NCI-H2171 treated with DMSO at 0.1 percent for 48 hours (cell line): Measurements from ENCODE around the gene UQCRQ.

Experiments
- DNase-seq: peaks from one replicate; lab custom pipeline; 2025; lab: John Stamatoyannopoulos, UW

The UQCRQ gene

DNA sequence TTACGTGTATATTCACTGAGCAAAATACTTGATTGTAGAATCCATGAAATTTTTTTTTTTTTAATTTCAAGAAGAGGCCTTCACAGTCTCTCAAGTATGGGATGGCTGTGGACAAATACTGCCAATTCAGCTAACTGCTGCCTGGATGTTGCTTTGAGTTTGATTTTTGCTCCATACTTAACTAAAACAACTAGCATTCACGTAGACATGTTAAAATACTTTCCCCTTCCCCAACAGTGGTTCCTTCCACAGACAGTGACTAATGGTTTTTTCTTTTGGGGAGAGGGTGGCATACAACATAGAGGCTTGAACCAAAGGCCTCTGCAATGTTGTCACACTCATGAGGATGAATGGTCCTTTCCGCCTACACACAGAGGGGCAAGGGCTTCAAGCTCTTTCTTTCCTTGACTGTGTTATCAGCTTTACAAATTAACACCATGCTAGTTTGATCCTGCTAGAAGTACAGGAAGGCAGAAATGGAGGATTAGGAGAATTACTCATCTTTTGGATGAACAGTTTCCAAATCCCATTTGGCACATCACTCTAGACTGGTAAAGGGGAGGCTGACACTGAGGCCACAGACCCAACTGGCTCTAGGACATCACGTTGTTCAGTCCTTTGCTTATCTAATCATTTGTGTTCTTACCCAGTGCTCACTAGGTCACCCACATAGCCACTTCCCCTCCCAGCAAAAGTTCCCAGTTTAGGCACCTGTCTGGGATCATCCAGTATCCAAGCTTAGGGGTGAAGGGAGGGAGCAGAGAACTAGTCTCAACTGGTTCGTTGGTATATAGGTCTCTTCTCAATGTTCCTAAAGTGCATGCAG lies 5.2 kb downstream of the UQCRQ start:
- DNase-seq: no peak

DNA sequence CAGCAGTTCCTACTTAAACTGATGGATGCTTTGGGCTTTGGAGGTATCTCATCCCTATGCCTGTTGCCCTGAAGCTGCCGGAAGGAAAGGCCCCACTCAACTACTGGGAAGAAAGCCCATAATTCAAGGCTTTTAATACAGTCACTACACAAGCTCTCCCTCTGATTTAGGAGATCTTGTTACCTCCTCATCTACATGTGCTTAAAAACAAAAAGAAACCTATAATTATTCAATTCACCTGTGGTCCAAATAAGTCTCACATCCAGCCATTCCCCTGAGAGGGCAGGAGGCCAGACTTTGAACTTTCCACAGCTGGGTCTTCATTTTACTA lies 6.3 kb downstream of the UQCRQ start:
- no peak for DNase-seq

DNA sequence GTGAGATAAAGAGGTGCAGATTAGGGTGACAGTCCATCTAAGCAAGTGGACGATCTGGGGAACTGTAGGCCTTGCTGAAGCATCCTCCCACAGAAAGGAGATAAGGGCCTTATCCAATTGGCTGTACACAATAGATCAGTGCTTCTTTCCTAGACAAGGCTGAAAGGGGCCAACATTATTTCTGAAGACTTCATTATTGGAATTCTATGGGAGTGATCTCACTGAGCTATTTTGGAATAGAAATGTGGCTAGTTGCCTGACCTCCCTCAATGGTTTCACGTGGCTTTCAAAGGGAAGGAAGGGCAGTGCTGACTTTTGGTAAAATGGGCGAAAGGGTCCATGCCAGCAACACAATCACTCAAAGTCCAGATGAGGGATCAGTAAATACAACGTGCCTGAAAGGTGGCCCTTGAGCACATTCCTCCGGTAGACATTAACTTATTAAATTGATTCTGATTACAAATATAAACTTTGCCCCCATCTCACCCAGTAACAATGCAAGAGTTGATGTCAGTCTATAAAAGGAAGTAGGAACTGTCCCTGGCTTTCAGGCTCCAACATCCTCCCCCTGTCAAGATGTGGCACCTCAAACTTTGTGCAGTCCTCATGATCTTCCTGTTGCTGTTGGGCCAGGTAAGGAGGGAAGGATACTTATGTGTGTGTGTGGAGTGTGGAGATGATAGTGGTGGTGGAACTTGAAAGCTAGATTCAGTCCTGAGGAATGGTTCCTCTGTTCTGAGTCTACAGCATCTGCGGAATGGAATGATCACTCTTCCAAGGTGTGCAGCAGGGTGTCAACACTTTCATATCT lies 6.9 kb downstream of the UQCRQ start, which contains the start of gene LEAP2:
TSS of gene LEAP2 (plus strand) at position 550 of the 811 bp plus-strand sequence. CDS start at position 577, 27 bp downstream.
- no peak for DNase-seq

DNA sequence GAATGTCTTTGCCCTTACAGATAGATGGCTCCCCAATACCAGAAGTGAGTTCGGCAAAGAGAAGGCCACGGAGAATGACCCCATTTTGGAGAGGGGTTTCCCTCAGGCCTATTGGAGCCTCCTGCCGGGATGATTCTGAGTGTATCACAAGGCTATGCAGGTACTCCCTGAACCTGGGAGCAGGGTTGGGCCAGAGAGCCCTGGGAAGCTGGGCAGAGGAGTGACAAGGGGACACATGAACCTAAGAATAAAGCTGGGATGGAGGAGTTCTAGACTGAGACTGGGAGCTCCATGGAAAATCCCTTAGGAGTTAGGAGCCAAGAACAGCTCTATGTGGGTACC lies 7.5 kb downstream of the UQCRQ start:
- no peak for DNase-seq

- no peak for DNase-seq
Observed at GRCh38 chr5:132876020-132876759, 9.7 kb downstream of the UQCRQ start.

DNA sequence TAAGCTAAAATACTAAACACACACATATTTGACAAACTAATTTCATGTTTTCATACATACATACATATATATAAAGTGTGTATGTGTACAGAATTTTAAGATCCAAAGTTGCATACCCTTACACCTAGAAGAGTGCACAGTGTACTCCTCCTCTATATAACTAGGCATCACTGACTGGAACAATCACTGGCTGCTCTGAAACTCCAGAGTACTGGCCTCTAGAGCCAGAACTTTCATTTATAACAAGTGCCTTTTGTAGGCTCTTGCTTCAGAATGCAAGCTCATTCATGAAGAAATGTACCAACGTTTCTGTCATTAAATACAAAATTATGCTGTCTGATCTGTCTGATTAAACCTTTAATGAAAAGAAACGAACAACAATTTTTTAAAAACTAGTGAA lies 11.0 kb downstream of the UQCRQ start:
- DNase-seq: no peak

DNA sequence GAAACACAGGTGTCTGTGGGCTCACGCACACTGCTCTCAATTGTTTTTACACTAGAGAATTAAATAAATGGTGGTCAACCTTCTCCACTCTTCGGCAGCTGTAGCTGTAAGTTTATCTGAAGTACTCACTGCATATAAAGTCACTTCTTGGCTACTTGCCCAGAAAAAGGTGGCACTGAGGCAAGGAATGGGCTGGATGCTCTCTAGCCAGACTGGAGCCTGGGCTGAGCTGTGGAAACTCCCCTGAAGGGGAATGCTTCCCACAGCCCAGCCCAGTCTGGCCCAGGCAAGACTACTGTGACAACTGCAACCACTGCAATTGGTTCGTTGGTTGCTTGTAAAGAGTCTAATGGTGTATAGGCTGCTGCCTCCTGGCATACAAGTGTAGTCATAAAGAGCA lies 11.5 kb downstream of the UQCRQ start:
- peak; percentile 34 for DNase-seq

- DNase-seq: peak; percentile 56
Observed at GRCh38 chr5:132883261-132883834, 16.9 kb downstream of the UQCRQ start.

DNA sequence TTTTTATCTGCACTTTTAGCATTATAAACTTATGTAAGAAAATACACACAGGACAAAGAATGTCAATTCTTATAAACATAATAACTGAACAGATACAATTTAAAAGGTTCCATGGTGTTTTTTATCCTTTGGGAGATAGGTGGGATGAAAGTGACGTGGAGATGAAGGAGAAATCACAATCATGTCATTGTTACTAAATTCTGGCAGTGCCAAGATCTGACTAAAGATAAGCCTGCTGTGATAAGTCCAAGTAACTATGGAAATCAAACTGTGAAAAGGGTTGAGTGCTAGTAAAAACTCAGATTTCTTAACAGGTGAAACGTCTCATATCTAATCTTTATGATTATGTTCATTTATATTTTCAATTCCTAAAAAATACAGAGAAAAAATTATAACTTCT lies 18.1 kb downstream of the UQCRQ start:
- DNase-seq: no peak

- DNase-seq: no peak
Observed at GRCh38 chr5:132886064-132886823, 19.8 kb downstream of the UQCRQ start.

GRCh38 chr5:132887283-132887682 lies 20.8 kb downstream of the UQCRQ start:
- DNase-seq: no peak

- DNase-seq: no peak
Observed at GRCh38 chr5:132889501-132889900, 23.1 kb downstream of the UQCRQ start.

DNA sequence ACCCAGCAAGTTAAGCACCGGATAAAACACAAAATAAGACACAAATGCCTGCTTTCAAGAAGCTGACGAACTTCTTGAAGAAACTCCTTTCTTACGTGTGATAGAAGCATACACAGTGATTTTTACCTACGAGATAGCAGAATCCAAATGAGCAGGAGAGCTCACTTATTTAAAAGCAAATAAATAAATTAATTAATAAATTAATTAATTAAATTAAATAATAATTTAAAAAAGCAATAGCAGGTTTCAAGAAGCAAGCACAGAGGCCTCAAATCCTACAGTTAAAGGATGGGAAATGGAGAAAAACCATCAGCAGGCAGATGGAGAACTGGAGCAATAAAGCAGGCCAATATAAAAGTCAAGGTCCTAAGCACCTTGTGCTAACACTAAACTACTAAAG lies 24.4 kb downstream of the UQCRQ start:
- DNase-seq: no peak

DNA sequence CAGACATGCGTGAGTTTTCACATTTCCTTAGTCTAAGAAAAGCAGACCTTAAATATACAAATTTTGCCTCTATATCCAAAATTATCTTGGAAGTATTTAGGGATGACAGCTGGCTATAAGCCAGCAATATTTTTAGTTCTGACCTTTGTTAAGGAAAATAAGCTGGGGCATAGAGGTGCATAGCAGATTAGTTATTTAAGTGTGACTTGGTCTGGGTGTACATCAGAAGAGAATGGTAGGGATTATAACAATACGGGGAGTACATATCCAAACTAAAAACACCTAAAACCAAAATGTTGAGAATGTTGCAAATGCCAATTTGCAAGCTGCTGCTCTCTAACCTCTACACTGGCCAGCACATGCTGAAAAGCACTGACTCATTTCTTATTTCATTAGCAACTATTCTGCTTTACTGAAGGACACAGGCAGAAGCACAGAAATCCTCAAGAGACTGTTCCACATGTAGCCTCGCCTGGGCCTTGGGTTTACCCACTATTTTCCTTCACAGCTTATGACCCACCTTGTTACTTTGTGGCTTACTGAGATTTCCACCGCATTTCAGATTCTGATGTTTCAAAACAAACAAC lies 29.4 kb downstream of the UQCRQ start:
- no peak for DNase-seq

DNA sequence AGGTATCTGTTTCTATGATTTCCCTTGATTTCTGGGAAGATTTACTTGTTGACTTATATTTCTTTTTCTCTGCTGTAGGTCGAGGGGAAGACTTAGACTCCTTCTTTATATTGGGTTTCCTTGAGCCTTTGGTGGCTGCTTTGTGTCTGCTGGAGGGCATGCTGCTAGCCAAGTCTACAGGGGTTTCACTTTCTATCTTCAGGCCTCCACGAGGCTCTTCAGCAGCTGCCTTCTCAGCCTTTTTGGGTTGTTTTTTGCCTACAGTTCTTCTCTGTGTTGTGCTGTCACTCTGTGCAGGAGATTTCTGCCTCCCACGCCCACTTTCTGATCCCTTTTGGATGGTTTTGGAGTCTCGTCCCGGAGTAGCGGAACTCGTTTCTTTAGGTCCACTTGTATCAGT lies 30.2 kb downstream of the UQCRQ start:
- no peak for DNase-seq

DNA sequence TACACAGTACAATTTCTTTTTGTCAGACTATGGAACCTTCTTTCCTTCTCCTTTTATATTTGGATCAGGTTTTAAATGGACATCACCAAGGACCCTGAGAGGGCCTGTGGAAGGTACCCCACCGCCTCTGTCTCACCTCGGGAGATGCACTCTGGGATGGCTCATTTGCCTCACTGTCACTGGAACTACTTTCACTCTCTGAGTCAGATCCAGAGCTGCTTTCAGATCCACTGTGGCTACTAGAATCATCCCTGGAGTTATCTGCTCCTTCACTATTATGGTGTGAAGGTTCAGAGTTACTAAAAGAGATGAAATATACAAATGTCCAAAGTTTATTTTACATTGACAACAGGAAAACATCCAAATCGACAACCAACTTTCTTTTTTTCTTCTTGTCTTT lies 31.7 kb downstream of the UQCRQ start:
- DNase-seq: no peak

- DNase-seq: no peak
Observed at GRCh38 chr5:132901036-132901435, 34.6 kb downstream of the UQCRQ start.

GRCh38 chr5:132901730-132902129 lies 35.3 kb downstream of the UQCRQ start:
- no peak for DNase-seq

DNA sequence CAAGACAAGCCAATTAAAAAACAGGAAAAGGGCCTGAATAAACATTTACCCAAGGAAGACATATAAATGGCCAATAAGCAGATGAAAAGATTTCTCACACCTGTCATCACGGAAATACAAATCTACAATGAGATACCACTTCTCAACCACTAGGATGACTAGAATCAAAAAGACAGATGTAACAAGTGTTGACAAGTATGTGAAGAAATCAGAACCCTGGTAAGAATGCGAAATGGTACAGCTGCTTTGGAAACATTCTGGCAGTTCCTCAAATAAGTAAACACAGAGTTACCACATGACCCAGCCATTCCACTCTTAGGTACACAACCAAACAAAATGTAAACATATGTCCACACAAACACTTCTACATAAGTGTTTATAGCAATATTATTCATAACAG lies 39.5 kb downstream of the UQCRQ start:
- DNase-seq: no peak

DNA sequence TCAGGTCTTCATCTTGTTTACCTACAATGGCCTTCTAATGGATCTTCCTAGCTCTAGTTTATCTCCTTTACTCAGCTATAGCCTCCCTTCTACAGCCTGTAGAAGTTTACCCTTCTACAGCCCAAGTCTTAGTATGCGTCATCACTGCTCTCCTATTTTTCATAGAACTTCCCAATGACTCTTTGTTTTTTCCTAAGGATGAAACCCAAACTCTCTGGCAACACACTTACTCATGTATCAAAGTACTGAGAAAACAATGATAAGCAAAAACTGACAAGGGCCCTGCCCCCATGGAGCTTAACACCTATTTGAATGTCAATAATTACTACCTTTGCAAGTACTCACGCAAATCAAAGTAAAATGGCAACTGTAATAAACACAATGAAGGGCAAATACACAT lies 40.7 kb downstream of the UQCRQ start:
- DNase-seq: no peak

DNA sequence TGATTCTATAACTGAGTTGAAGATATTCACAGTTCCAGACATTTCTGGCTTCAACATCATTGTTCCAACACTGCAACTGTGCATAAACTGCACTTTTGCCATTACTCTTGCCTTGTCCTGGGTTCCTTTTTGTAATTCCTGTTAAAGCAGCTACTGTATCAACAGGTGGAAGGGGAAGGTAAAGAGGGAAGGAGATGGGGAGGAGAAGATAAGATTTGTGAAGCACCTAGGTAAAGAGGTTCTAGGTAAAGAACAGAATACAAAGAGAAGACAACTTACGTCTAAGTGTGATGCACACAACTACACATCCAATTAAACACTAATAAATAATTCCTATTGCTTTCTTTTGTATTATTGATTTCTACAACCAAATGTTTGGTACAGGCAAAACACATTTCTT lies 43.3 kb downstream of the UQCRQ start:
- DNase-seq: no peak
